Thyroid gland (tissue), 4 donors: ENCODE results near the gene B4GALNT4. TPM values are rescaled to one million over a fixed set of nuclear protein-coding genes. Genes with fewer than 3 reads are reported as not detected.
"Not testable (repeated sequence)": the region's sequence is repeated elsewhere in the genome, so short reads cannot be mapped to it uniquely, and the experiment has no call there.

Source experiments
- DNase-seq, 2 donors: peaks; one replicate each; pipeline ENCODE4 v3.0.0-alpha.2; 2019
- H3K27ac ChIP-seq, 3 donors: fragments of 200-600 bp; sonication (generic); 1 replicate in 2 of 3; 2 replicates in 1 of 3; pipeline ENCODE4 v1.5.1; 2016 to 2019; ENCODE audit warnings: mild to moderate bottlenecking in 1 of 3, moderate library complexity in 1 of 3
- H3K27me3 ChIP-seq: fragments of 200-600 bp; sonication (generic); one replicate; pipeline ENCODE4 v1.5.1; 2019
- H3K36me3 ChIP-seq, 2 donors: fragments of 200-600 bp; sonication (generic); one replicate each; pipeline ENCODE4 v1.5.1; 2016 to 2019
- H3K4me1 ChIP-seq, 2 donors: fragments of 200-600 bp; sonication (generic); one replicate each; pipeline ENCODE4 v1.5.1; 2017 to 2019
- H3K4me3 ChIP-seq, 3 donors: fragments of 200-600 bp; sonication (generic); replicated peaks in 1 of 3; 1 replicate in 2 of 3; 2 replicates in 1 of 3; pipeline ENCODE4 v1.5.1; 2016; ENCODE audit warnings: mild to moderate bottlenecking in 1 of 3
- H3K9me3 ChIP-seq: fragments of 200-600 bp; sonication (generic); one replicate; pipeline ENCODE4 v1.5.1; 2017
- POLR2A ChIP-seq, 2 donors: fragments of 450-650 bp; IDR thresholded peaks; one replicate each; pipeline ENCODE4 v1.6.1; 2017; ENCODE audit warnings: antibody characterized with exemption in 2 of 2, mild to moderate bottlenecking in 2 of 2, moderate library complexity in 1 of 2
- WGBS, 2 donors: methylation state at CpG; one replicate each; pipeline ENCODE4 v1.1.5; 2017; 5-methylcytosine and 5-hydroxymethylcytosine counted together
- intact Hi-C: fragments of 100-400 bp; cut with DNase I; formaldehyde crosslinking; loops from one replicate; pipeline ENCODE4 v1.15.1; 2023
- total RNA-seq, 4 donors: library from RNA; depleted of rRNA; stranded (reverse); fragments of >200 nt; gene quantifications; one replicate each; pipeline ENCODE4 v1.2.3, GENCODE V29; 2016
- TF ChIP-seq, protein P1 (sequence below), 6 experiments: fragments of 200-600 bp in 3 of 6; fragments of 450-650 bp in 3 of 6; sonication (generic) in 3 of 6; IDR thresholded peaks; one replicate each; pipeline ENCODE4 v1.5.1; 2016 to 2019; ENCODE audit warnings: antibody characterized with exemption in 6 of 6, mild to moderate bottlenecking in 2 of 6, inconsistent platforms in 1 of 6, moderate library complexity in 1 of 6

The B4GALNT4 gene
- 1 to 10 TPM in 1 of 4 donors, under 1 TPM in 1, not detected in 2; 0.98 to 1.2 TPM for total RNA-seq

DNA sequence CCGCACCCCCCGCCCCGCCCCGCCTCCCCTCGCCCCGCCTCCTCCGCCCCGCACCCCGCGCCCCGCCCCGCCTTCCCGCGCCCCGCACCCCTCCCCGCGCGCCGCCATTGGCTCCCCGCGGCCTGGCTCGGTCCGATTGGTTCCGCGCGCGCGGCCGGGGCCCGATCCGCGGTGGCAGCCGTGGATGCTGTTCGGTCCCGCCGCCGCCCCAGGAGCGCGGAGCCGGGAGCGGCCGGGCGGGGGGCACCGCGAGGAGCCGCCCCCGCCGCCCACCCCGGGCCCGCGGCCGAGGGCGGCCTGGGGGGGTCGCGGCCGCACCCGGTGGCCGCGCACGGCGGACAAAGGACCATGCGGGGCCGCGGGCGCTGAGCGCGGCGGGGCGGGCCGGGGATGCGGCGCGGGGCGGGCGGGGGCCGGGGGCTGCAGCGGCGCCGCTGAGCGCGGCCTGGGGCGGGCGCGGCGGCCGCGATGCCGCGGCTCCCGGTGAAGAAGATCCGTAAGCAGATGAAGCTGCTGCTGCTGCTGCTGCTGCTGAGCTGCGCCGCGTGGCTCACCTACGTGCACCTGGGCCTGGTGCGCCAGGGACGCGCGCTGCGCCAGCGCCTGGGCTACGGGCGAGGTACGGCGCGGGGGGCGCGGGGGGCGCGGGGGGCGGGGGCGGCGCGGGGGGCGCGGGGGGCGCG is at the start of gene B4GALNT4:
B4GALNT4 (plus strand) TSS at position 164 of the 683 bp plus-strand sequence; CDS start at position 469, 305 bp downstream.
- intact Hi-C loops: loop anchor here (5.0 kb wide), 1 partner anchor 167 kb away; no protein-coding TSS in a partner anchor
- H3K4me3 ChIP-seq: peak within 1 kb of the TSS in 1 of 3 donors; percentile 2
- TF ChIP-seq POLR2A (IDR thresholded peaks at IDR 0.05): no peak
- TF ChIP-seq, protein P1, sequence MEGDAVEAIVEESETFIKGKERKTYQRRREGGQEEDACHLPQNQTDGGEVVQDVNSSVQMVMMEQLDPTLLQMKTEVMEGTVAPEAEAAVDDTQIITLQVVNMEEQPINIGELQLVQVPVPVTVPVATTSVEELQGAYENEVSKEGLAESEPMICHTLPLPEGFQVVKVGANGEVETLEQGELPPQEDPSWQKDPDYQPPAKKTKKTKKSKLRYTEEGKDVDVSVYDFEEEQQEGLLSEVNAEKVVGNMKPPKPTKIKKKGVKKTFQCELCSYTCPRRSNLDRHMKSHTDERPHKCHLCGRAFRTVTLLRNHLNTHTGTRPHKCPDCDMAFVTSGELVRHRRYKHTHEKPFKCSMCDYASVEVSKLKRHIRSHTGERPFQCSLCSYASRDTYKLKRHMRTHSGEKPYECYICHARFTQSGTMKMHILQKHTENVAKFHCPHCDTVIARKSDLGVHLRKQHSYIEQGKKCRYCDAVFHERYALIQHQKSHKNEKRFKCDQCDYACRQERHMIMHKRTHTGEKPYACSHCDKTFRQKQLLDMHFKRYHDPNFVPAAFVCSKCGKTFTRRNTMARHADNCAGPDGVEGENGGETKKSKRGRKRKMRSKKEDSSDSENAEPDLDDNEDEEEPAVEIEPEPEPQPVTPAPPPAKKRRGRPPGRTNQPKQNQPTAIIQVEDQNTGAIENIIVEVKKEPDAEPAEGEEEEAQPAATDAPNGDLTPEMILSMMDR (IDR thresholded peaks at IDR 0.05): no peak
- DNase-seq: peak in 1 of 2 donors; percentile 15
- no CpG with 5 or more reads among the region's 118 CpGs for WGBS, 2 donors
- H3K27ac ChIP-seq: no peak within 1 kb of the TSS
- H3K4me1 ChIP-seq: peaks cover 0 to 8% of the 10 kb centered on the region in 2 donors
- no peaks in the 10 kb centered on the region for H3K9me3 ChIP-seq
- H3K27me3 ChIP-seq: peaks cover 20% of the 10 kb centered on the region
- no peaks in the 10 kb centered on the region for H3K36me3 ChIP-seq

DNA sequence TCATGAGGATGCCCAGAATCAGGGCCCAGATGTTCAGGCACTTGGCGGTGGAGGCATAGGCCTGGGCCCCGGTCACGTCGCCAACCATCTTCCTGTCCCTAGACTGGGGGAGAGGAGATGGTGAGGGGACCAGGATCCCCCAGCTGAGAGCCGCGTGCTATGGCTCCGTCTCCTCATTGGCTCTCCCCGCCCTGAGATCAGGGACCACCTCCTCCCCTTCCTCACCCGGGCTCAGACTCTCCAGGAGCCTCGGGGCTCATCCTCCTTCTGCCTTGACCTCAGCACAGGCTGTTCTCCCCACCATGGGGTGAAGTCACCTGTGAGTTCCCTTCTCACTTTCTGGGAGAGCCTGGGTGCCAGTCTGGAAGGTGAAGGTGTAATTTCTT is 49.4 kb upstream of the B4GALNT4 start:
- Histone ChIP-seq H3K4me1 (peaks cover 7 to 24% of the 10 kb centered on the region in 2 donors), H3K27ac (peak overlapping the region; percentile 81 to 95 (median 94)), H3K4me3 (peak overlapping the region in 2 of 3 donors; percentile 36 to 44)
- 34 to 38% methylated on average over 4 of the region's 10 CpGs for WGBS, 2 donors
- intact Hi-C loops: loop anchor here (5.0 kb wide), 1 partner anchor 32 kb away; no protein-coding TSS in a partner anchor
- H3K9me3 ChIP-seq, H3K36me3 ChIP-seq, H3K27me3 ChIP-seq, DNase-seq: not testable (repeated sequence)

- Histone ChIP-seq H3K4me3 (no peak overlapping the region), H3K27ac (peak overlapping the region in 2 of 3 donors; percentile 29 to 84), H3K36me3 (no peaks in the 10 kb centered on the region), H3K4me1 (peaks cover 27 to 45% of the 10 kb centered on the region in 2 donors), H3K27me3 (no peaks in the 10 kb centered on the region), H3K9me3 (no peaks in the 10 kb centered on the region)
- DNase-seq: peak in 1 of 2 donors; percentile 29
- whole genome bisulfite sequencing, 2 donors: 30 to 47% methylated on average over 11 of the region's 11 CpGs
- intact Hi-C loops: no loop called here
- TF ChIP-seq POLR2A (IDR thresholded peaks at IDR 0.05): no peak
- TF ChIP-seq, protein P1 (IDR thresholded peaks at IDR 0.05): no peak
Measured at GRCh38 chr11:324156-324555, 45.1 kb upstream of the B4GALNT4 start.

DNA sequence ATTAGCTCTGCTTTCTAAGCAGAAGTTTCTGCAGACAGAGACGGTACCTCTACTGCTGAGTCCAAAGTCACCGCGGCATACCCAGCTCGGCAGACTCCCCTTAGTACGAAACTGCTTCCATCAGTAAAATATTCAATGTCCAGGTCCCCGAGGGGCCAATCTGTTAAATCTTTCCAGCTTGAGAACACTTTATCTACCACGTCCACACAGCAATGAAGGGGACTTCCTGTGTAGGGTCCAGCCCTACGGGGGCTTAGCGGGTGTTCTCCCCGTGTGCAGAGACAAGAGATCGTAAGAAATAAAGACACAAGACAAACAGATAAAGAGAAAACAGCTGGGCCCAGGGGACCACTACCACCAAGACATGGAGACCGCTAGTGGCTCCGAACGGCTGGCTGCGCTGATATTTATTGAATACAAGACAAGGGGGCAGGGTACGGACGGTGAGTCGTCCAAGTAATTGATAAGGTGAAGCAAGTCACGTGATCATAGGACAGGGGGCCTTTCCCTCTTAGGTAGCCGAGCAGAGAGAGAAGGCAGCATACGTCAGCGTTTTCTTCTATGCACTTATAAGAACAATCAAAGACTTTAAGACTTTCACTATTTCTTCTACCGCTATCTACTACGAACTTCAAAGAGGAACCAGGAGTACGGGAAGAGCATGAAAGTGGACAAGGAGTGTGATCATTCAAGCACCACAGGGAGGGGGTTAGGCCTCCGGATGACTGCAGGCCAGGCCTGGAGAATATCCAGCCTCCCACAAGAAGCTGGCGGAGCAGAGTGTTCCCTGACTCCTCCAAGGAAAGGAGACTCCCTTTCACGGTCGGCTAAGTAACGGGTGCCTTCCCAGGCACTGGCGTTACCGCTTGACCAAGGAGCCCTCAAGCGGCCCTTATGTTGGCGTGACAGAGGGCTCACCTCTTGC is 44.4 kb upstream of the B4GALNT4 start:
- 22 to 26% methylated on average over 25 to 28 of the region's 34 CpGs for WGBS, 2 donors
- intact Hi-C loops, H3K27me3 ChIP-seq, H3K36me3 ChIP-seq, H3K9me3 ChIP-seq: not testable (repeated sequence)
- H3K4me3 ChIP-seq: peak overlapping the region in 1 of 3 donors; percentile 1
- H3K27ac ChIP-seq: peak overlapping the region; percentile 20 to 84 (median 29)
- peaks cover 27 to 45% of the 10 kb centered on the region in 2 donors for H3K4me1 ChIP-seq
- peak; percentile 79 to 80 for DNase-seq

DNA sequence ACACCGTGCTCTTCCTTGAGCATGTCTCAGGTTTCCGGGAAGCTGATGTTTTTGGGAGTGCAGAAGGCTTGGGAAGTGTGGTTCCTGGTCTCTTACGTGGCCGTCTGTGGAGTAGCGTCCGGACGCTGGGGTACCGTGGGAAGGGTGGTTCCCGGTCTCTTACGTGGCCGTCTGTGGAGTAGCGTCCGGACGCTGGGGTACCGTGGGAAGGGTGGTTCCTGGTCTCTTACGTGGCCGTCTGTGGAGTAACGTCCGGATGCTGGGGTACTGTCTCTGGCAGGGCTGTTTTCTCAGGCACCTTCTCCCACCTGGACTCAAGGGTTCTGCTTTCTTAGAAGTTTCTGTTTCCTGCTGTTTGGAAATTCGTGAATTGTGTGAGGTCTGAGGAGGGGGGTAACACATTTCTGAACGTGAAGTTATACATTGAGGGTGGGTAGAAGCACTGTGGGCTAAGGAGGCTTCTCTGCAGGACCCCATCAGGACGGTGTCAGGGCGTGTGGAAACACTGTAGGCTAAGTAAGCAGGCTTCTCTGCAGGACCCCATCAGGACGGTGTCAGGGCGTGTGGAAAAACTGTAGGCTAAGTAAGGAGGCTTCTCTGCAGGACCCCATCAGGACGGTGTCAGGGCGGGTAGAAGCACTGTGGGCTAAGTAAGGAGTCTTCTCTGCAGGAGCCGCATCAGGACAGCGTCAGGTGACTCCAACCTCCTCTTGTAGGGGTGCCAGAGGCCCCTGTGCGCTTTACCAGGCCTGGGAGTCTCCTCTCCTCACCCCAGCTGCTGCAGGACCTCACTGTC is 43.3 kb upstream of the B4GALNT4 start:
- H3K4me1 ChIP-seq: peaks cover 27 to 45% of the 10 kb centered on the region in 2 donors
- H3K4me3 ChIP-seq: no peak overlapping the region

More for the DNA sequence above, 43.3 kb upstream of the B4GALNT4 start:
- intact Hi-C loops: no loop called here
- no peak for DNase-seq
- no peaks in the 10 kb centered on the region for H3K36me3 ChIP-seq
- peak overlapping the region; percentile 86 to 88 (median 86) for H3K27ac ChIP-seq
- TF ChIP-seq, protein P1 (IDR thresholded peaks at IDR 0.05): no peak
- TF ChIP-seq POLR2A (IDR thresholded peaks at IDR 0.05): no peak
- H3K27me3 ChIP-seq: no peaks in the 10 kb centered on the region
- no peaks in the 10 kb centered on the region for H3K9me3 ChIP-seq
- WGBS, 2 donors: 78 to 87% methylated on average over 27 to 30 of the region's 30 CpGs
